Gastroesophageal sphincter (tissue), 3 donors: Measurements from ENCODE around the gene ZMYM3.

ENCODE experiments used
- POLR2A ChIP-seq, 2 donors: fragments of 450-650 bp; IDR thresholded peaks; one replicate each; pipeline ENCODE4 v1.6.1; 2017; ENCODE audit warnings: antibody characterized with exemption in 2 of 2, mild to moderate bottlenecking in 2 of 2, moderate library complexity in 1 of 2
- POLR2AphosphoS5 ChIP-seq: sonication (generic); formaldehyde crosslinking; IDR thresholded peaks from one replicate; pipeline ENCODE4 v1.6.1; 2017; ENCODE audit warnings: antibody characterized with exemption
- TF ChIP-seq, protein P1 (sequence below), 4 experiments: fragments of 200-600 bp in 2 of 4; fragments of 450-650 bp in 2 of 4; sonication (generic) in 1 of 4; IDR thresholded peaks; one replicate each; pipeline ENCODE4 v1.5.1; 2017 to 2019; ENCODE audit warnings: antibody characterized with exemption in 4 of 4, mild to moderate bottlenecking in 2 of 4, moderate library complexity in 2 of 4

DNA sequence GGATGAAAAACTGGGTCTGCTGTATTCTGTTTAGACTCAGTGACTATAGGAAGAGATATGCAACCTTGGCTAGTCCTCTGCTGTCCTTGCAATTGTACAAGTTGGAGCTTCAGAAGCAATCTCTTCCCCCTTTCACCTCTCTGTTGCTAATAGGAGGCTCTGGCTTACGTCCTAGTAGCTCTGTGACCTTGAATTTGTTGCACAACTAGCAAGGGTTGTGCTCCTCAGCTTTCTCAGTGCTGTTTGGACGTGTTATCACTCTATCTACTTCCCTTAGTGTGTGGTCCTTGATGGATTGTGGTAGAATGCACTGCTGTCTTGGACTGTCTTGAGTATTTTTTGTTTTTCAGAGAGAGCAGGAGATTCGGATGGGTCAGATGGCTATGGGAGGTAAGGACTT is 44.2 kb upstream of the ZMYM3 start:
- TF ChIP-seq, protein P1, sequence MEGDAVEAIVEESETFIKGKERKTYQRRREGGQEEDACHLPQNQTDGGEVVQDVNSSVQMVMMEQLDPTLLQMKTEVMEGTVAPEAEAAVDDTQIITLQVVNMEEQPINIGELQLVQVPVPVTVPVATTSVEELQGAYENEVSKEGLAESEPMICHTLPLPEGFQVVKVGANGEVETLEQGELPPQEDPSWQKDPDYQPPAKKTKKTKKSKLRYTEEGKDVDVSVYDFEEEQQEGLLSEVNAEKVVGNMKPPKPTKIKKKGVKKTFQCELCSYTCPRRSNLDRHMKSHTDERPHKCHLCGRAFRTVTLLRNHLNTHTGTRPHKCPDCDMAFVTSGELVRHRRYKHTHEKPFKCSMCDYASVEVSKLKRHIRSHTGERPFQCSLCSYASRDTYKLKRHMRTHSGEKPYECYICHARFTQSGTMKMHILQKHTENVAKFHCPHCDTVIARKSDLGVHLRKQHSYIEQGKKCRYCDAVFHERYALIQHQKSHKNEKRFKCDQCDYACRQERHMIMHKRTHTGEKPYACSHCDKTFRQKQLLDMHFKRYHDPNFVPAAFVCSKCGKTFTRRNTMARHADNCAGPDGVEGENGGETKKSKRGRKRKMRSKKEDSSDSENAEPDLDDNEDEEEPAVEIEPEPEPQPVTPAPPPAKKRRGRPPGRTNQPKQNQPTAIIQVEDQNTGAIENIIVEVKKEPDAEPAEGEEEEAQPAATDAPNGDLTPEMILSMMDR (IDR thresholded peaks at IDR 0.05) = no peak
- no peak for TF ChIP-seq POLR2AphosphoS5
- TF ChIP-seq POLR2A (IDR thresholded peaks at IDR 0.05) = no peak
